GM12874 (cell line): Measurements from ENCODE around the gene RXRB.

Experiments used
- TF ChIP-seq, protein P1 (sequence below): IDR thresholded peaks from 2 replicates; pipeline ENCODE4 v1.5.1; 2011; ENCODE audit warnings: low read depth, mild to moderate bottlenecking, control low read depth, low read length, moderate library complexity; ENCODE audit not compliant: insufficient read depth

Gene RXRB

DNA sequence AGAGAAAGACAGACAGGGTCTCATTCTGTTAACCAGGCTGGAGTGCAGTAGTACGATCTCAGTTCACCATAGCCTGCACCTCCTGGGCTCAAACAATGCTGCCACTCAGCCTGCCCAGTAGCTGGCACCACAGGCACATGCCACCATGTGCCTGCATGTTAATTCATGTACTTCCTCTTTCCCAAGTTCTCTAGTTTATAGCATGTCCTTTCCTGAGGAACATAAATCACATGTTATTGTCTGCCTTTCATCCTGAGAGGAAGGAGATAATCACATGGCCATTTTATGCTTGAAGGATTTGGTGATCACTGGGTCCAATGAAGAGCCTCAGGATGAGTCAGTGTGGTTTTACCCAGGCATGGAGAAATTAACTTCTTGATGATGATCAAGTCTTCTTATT is 56.1 kb downstream of the RXRB start:
- TF ChIP-seq, protein P1, sequence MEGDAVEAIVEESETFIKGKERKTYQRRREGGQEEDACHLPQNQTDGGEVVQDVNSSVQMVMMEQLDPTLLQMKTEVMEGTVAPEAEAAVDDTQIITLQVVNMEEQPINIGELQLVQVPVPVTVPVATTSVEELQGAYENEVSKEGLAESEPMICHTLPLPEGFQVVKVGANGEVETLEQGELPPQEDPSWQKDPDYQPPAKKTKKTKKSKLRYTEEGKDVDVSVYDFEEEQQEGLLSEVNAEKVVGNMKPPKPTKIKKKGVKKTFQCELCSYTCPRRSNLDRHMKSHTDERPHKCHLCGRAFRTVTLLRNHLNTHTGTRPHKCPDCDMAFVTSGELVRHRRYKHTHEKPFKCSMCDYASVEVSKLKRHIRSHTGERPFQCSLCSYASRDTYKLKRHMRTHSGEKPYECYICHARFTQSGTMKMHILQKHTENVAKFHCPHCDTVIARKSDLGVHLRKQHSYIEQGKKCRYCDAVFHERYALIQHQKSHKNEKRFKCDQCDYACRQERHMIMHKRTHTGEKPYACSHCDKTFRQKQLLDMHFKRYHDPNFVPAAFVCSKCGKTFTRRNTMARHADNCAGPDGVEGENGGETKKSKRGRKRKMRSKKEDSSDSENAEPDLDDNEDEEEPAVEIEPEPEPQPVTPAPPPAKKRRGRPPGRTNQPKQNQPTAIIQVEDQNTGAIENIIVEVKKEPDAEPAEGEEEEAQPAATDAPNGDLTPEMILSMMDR, result no peak
